GM12865 (cell line): ENCODE data around the gene KCTD21.
A peak's percentile ranks its signal among the peaks of the same experiment; 100 is the strongest.

Experiments
- DNase-seq: peaks from one replicate; pipeline ENCODE4 v3.0.0; 2010; ENCODE audit warnings: low read depth
- H3K4me3 ChIP-seq: 2 replicates; pipeline ENCODE4 v1.5.1; 2011; ENCODE audit warnings: mild to moderate bottlenecking, low read depth, low read length, control low read depth
- CTCF ChIP-seq: IDR thresholded peaks from 2 replicates; pipeline ENCODE4 v1.5.1; 2011; ENCODE audit warnings: low read length, control low read depth, low read depth, inconsistent platforms; ENCODE audit not compliant: insufficient read depth; ENCODE audit errors: missing control alignments

KCTD21 gene

DNA sequence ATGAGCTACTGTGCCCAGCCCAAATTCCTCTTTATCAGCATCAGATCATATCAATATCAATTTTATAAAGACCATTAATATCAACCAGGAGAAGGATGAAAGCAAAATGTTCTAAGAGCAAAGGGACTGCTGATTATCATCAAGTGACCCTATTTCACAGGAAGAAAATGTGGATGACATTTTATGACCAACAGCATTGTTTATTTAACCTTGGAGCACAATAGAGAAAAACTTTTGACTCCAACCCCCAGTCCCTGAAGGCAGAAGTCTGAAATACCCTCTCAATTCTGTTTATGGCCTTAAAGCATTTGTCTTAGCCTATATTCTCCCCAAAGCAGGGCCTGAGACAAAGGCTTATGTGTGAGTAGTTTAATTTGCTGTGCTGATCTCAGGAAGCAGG lies 37.7 kb downstream of the KCTD21 start:
- no peak overlapping the region for H3K4me3 ChIP-seq
- no peak for TF ChIP-seq CTCF
- DNase-seq: no peak

- no peak for TF ChIP-seq CTCF
Observed at GRCh38 chr11:78150346-78150745, 38.1 kb downstream of the KCTD21 start.

GRCh38 chr11:78149646-78150045 lies 38.8 kb downstream of the KCTD21 start:
- DNase-seq: no peak
- no peak for TF ChIP-seq CTCF
- H3K4me3 ChIP-seq: no peak overlapping the region

More at GRCh38 chr11:78150346-78150745, 38.1 kb downstream of the KCTD21 start:
- no peak overlapping the region for H3K4me3 ChIP-seq
- no peak for DNase-seq

GRCh38 chr11:78147807-78148206 lies 40.6 kb downstream of the KCTD21 start:
- no peak for TF ChIP-seq CTCF
- no peak overlapping the region for H3K4me3 ChIP-seq
- no peak for DNase-seq

- H3K4me3 ChIP-seq: no peak overlapping the region
- DNase-seq: no peak
- TF ChIP-seq CTCF: no peak
Observed at GRCh38 chr11:78145511-78146025, 42.9 kb downstream of the KCTD21 start.

- no peak for TF ChIP-seq CTCF
- H3K4me3 ChIP-seq: peak overlapping the region; percentile 76
Observed at GRCh38 chr11:78140392-78141077, 47.9 kb downstream of the KCTD21 start.

More at GRCh38 chr11:78140392-78141077, 47.9 kb downstream of the KCTD21 start:
- peak; percentile 7 for DNase-seq
